ENCODE data around the gene RASL12.
"Not testable (repeated sequence)": the region's sequence is repeated elsewhere in the genome, so short reads cannot be mapped to it uniquely, and the experiment has no call there.

RASL12 gene

DNA sequence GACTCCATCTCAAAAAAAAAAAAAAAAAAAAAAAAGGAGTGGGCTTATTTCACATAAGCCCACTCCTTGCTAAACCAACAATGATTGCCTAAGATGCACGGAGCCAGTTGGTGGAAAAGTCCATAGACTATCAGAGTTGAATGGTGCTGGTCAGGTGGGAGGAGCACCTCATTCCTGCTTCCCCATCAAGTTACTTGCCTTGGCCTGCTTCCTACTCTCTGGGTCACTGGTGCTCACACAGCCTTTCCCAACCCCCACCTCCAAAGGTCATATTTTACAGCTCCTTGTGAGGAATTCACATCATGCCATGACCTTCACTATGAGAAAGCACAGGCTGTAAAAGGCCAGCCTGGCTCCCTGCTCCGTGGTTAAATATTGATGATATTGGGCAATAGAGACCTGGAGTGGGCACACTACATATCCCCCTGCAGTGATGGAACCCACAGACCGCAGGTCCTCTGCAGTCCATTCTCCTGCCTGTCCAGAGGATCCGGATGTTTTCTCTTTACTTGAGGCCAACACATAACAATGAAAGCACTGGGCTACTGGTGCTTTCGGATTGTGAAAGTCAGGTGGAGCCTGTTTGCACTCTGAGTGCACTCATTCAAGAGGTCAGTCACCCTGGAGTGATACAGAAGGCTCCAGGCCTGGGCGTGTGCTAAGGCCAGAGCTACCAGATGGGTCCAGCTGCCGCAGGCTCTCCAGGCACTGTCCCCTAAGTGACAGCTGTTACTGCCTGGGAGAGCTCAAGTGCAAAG lies 22.9 kb downstream of the RASL12 start, which contains the start of gene SLC51B:
SLC51B (plus strand) TSS at position 664 of the 758 bp plus-strand sequence. CDS start 4,618 bp downstream, outside the sequence.
- TF ChIP-seq, protein P1, sequence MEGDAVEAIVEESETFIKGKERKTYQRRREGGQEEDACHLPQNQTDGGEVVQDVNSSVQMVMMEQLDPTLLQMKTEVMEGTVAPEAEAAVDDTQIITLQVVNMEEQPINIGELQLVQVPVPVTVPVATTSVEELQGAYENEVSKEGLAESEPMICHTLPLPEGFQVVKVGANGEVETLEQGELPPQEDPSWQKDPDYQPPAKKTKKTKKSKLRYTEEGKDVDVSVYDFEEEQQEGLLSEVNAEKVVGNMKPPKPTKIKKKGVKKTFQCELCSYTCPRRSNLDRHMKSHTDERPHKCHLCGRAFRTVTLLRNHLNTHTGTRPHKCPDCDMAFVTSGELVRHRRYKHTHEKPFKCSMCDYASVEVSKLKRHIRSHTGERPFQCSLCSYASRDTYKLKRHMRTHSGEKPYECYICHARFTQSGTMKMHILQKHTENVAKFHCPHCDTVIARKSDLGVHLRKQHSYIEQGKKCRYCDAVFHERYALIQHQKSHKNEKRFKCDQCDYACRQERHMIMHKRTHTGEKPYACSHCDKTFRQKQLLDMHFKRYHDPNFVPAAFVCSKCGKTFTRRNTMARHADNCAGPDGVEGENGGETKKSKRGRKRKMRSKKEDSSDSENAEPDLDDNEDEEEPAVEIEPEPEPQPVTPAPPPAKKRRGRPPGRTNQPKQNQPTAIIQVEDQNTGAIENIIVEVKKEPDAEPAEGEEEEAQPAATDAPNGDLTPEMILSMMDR (IDR thresholded peaks at IDR 0.05; ENCODE audit: insufficient read depth, missing control alignments) = no peak
- DNase-seq (ENCODE audit: insufficient read length, low spot score) (no peak), FAIRE-seq (no peak)

DNA sequence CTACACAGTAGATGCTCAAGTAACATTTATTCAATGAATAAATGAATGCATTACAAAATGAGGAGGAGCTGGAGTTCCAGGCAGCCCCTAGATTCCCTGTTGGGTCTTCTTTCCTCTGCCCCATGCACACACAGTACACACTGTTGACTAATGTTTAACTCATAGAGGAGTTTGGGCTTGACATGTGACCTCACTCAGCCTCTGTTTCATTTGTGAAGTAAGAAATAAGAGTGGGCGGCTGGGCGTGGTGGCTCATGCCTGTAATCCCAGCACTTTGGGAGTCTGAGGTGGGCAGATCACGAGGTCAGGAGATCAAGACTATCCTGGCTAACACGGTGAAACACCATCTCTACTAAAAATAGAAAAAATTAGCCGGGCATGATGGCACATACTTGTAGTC lies 23.6 kb downstream of the RASL12 start:
- not testable (repeated sequence) for DNase-seq (ENCODE audit: insufficient read length, low spot score); FAIRE-seq

DNA sequence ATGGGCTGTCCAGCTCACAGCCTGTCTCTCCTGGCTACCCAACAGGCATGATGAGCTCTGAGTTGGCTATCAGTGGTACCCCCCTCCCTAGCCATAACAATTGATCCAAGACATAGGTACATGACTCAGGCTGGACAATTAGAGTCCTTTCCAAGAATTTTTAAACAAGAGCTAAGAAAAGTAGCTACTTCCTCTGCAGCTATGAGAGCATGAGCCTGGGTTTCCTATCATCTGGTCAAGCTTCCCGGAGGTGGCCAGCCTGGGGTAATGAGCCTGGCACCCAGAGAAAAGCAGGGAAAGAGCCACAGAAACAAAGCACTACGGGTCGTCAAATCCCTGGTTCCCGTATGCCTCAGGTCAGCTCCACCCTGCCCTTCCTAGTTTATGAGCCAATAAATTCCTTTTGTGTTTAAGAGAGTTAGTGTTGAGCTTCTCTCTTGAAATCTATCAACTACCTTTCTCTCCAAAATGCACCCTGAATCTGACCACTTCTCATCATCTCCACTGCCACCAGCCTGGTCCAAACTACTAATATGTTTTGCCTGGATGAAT lies 24.9 kb downstream of the RASL12 start:
- TF ChIP-seq, protein P1 (IDR thresholded peaks at IDR 0.05; ENCODE audit: insufficient read depth, missing control alignments) = no peak
- DNase-seq (ENCODE audit: insufficient read length, low spot score) (no peak), FAIRE-seq (no peak)

DNA sequence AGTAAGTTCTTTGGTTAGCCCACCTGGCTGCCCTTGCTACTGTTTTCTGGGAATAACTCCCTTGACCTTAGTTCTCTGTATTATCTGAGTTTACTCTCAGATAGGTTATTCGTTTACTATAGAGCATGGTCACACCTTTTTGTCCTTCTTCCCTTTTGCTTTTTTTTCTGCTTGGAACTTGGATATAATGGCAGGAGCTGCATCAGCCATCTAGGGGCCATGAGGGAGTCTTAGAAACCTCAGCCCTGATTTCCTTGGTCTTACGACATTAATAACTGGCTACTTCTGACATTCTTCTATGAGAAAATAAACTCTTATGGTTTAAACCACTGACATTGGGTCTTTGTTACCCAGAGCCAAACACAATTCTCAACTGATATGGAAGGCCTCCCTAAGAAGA lies 26.0 kb downstream of the RASL12 start:
- no peak for DNase-seq (ENCODE audit: insufficient read length, low spot score)
- TF ChIP-seq, protein P1 (IDR thresholded peaks at IDR 0.05; ENCODE audit: insufficient read depth, missing control alignments) = no peak
- FAIRE-seq = no peak

DNA sequence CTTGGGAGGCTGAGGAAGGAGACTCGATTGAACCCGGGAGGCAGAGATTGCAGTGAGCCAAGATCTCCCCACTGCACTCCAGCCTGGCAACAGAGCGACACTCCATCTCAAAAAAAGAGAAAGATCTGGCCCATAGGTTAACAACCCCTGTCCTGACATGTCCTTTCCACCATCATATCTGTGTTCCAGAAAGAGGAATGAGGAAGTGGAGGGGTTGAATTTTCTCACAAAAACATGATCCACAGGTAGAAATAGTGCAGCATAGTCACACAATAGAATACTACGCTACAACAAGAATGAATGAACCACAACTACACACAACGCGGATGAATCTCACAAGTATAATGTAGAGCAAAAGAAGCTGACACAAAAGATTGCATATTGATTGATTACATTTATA lies 27.3 kb downstream of the RASL12 start:
- DNase-seq (ENCODE audit: insufficient read length, low spot score) = no peak
- TF ChIP-seq, protein P1 (IDR thresholded peaks at IDR 0.05; ENCODE audit: insufficient read depth, missing control alignments) = no peak
- FAIRE-seq = no peak

DNA sequence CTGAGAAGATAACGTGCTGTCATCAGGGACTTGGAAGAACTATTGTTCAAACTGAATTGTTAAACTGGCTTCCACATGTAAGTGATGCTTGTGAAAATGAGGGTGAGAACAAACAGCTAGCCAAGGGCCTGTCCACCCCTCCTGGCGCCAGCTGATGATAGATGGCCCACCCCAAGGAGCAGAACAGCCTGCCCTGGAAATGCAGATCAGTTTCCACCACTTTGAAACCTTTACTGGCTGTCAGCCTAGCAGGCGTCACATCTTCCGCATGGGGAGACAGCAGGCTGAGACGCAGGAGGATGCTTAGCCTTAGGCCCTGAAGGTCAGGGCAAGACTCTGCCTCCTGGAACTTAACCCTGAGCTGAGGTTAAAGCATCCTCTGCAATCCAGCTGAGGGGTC lies 29.0 kb downstream of the RASL12 start:
- no peak for DNase-seq (ENCODE audit: insufficient read length, low spot score)
- no peak for FAIRE-seq
- TF ChIP-seq, protein P1 (IDR thresholded peaks at IDR 0.05; ENCODE audit: insufficient read depth, missing control alignments) = no peak

DNA sequence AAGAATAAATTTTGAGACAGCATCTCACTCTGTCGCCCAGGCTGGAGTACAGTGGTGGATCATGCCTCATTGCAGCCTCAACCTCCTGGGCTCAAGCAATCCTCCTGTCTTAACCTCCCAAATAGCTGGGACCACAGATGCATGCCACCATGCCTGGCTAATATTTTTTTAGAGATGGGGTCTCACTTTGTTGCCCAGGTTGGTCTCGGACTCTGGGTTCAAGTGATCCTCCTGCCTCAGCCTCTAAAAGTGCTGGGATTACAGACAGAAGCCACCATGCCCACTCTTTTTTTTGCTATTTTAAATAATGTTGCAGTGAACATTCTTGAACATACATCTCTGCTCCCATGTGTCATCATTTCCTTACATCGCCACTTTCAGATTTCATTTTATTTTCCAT lies 29.4 kb downstream of the RASL12 start:
- FAIRE-seq = no peak
- TF ChIP-seq, protein P1 (IDR thresholded peaks at IDR 0.05; ENCODE audit: insufficient read depth, missing control alignments) = no peak
- no peak for DNase-seq (ENCODE audit: insufficient read length, low spot score)

Measured in D721Med (cell line).